Karpas-422 (cell line): ENCODE data around the gene LIPT2. TPM values are rescaled to one million over a fixed set of nuclear protein-coding genes. Genes with fewer than 3 reads are reported as not detected.
"Not testable (repeated sequence)": the region's sequence is repeated elsewhere in the genome, so short reads cannot be mapped to it uniquely, and the experiment has no call there.

ENCODE experiments used
- DNase-seq: peaks from one replicate; pipeline ENCODE4 v3.0.0-alpha.2; 2015
- H2AFZ ChIP-seq: fragments of 200-600 bp; sonication (generic); 2 replicates; pipeline ENCODE4 v1.6.1; 2014; ENCODE audit warnings: antibody characterized with exemption, low read length, mixed read lengths
- H3K27ac ChIP-seq: fragments of 200-600 bp; sonication (generic); 2 replicates; pipeline ENCODE4 v1.5.1; 2014; ENCODE audit warnings: mild to moderate bottlenecking, low read length, moderate library complexity
- H3K27me3 ChIP-seq: fragments of 200-600 bp; sonication (generic); 2 replicates; pipeline ENCODE4 v1.6.1; 2014; ENCODE audit warnings: low read length, mixed read lengths
- H3K36me3 ChIP-seq: fragments of 200-600 bp; sonication (generic); 2 replicates; pipeline ENCODE4 v1.6.1; 2014; ENCODE audit warnings: low read length, mixed read lengths; ENCODE audit not compliant: insufficient read depth
- H3K4me1 ChIP-seq: fragments of 200-600 bp; sonication (generic); 2 replicates; pipeline ENCODE4 v1.6.1; 2014; ENCODE audit warnings: mild to moderate bottlenecking, low read length, mixed read lengths
- H3K4me2 ChIP-seq: fragments of 200-600 bp; sonication (generic); 2 replicates; pipeline ENCODE4 v1.6.1; 2014; ENCODE audit warnings: low read length, low read depth, mild to moderate bottlenecking; ENCODE audit not compliant: poor library complexity, severe bottlenecking
- H3K4me3 ChIP-seq: fragments of 200-600 bp; sonication (generic); 2 replicates; pipeline ENCODE4 v1.5.1; 2014; ENCODE audit warnings: mild to moderate bottlenecking, antibody characterized with exemption, low read length, mixed read lengths
- H3K79me2 ChIP-seq: fragments of 200-600 bp; sonication (generic); 2 replicates; pipeline ENCODE4 v1.6.1; 2014; ENCODE audit warnings: mild to moderate bottlenecking, low read length, mixed read lengths
- H3K9ac ChIP-seq: fragments of 200-600 bp; sonication (generic); 2 replicates; pipeline ENCODE4 v1.6.0; 2014; ENCODE audit warnings: low read length
- H3K9me2 ChIP-seq: fragments of 200-600 bp; sonication (generic), shearing (Covaris generic); replicated peaks from 2 replicates; pipeline ENCODE4 v1.6.0; 2014; ENCODE audit warnings: mild to moderate bottlenecking, low read length, moderate library complexity; ENCODE audit not compliant: insufficient read depth
- H3K9me3 ChIP-seq: fragments of 300-700, 200-600 bp; sonication (generic); 2 replicates; pipeline ENCODE4 v1.6.1; 2014; ENCODE audit warnings: low read length, mixed read lengths
- H4K20me1 ChIP-seq: fragments of 200-600 bp; sonication (generic); 2 replicates; pipeline ENCODE4 v1.6.1; 2014; ENCODE audit warnings: mild to moderate bottlenecking, antibody characterized with exemption, low read length, low read depth; ENCODE audit not compliant: insufficient read depth
- total RNA-seq: library from RNA; depleted of rRNA; stranded (reverse); fragments of >200 nt; shearing (Covaris generic); gene quantifications from 2 replicates; pipeline ENCODE4 v1.2.3, GENCODE V29; 2014; ENCODE audit warnings: low replicate concordance

Gene LIPT2
- total RNA-seq, 1 experiment from 2014 or later, result 5.9 TPM

GRCh38 chr11:74517592-74517991 is 24.1 kb upstream of the LIPT2 start:
- not testable (repeated sequence) for H3K4me2 ChIP-seq, H3K27ac ChIP-seq, H3K9me2 ChIP-seq, H4K20me1 ChIP-seq, H3K4me3 ChIP-seq, H3K4me1 ChIP-seq, H3K79me2 ChIP-seq, H3K9me3 ChIP-seq, H3K27me3 ChIP-seq, H3K9ac ChIP-seq, DNase-seq, H2AFZ ChIP-seq, H3K36me3 ChIP-seq

- Histone ChIP-seq H2AFZ (no peak overlapping the region), H3K9ac (no peak overlapping the region), H3K4me3 (no peak overlapping the region), H4K20me1 (no peaks in the 10 kb centered on the region), H3K27ac (no peak overlapping the region), H3K4me1 (no peaks in the 10 kb centered on the region), H3K9me2 (no peaks in the 10 kb centered on the region), H3K4me2 (no peak overlapping the region), H3K36me3 (no peaks in the 10 kb centered on the region), H3K79me2 (no peaks in the 10 kb centered on the region), H3K27me3 (no peaks in the 10 kb centered on the region), H3K9me3 (peaks cover 3% of the 10 kb centered on the region)
- no peak for DNase-seq
Measured at GRCh38 chr11:74507582-74507981, 14.1 kb upstream of the LIPT2 start.

- H3K36me3 ChIP-seq, result no peaks in the 10 kb centered on the region
- H3K4me1 ChIP-seq, result no peaks in the 10 kb centered on the region
- no peak overlapping the region for H3K9ac ChIP-seq
- H3K27ac ChIP-seq, result no peak overlapping the region
- H4K20me1 ChIP-seq, result no peaks in the 10 kb centered on the region
- H3K79me2 ChIP-seq, result no peaks in the 10 kb centered on the region
- no peaks in the 10 kb centered on the region for H3K9me2 ChIP-seq
- H3K9me3 ChIP-seq, result peaks cover 10% of the 10 kb centered on the region
- H3K4me3 ChIP-seq, result no peak overlapping the region
- no peak for DNase-seq
- no peak overlapping the region for H3K4me2 ChIP-seq
- H2AFZ ChIP-seq, result no peak overlapping the region
- 0 out of 2 replicates have a peak, but pooled peaks cover 2% of the 10 kb centered on the region for H3K27me3 ChIP-seq
Measured at GRCh38 chr11:74506823-74507222, 13.3 kb upstream of the LIPT2 start.

- no peaks in the 10 kb centered on the region for H3K79me2 ChIP-seq
- no peaks in the 10 kb centered on the region for H4K20me1 ChIP-seq
- H2AFZ ChIP-seq, result no peak overlapping the region
- no peak overlapping the region for H3K4me2 ChIP-seq
- no peaks in the 10 kb centered on the region for H3K4me1 ChIP-seq
- H3K27me3 ChIP-seq, result 0 out of 2 replicates have a peak, but pooled peaks cover 2% of the 10 kb centered on the region
- peaks cover 10% of the 10 kb centered on the region for H3K9me3 ChIP-seq
- no peak overlapping the region for H3K9ac ChIP-seq
- H3K4me3 ChIP-seq, result no peak overlapping the region
- no peaks in the 10 kb centered on the region for H3K9me2 ChIP-seq
- no peak for DNase-seq
- no peak overlapping the region for H3K27ac ChIP-seq
- H3K36me3 ChIP-seq, result no peaks in the 10 kb centered on the region
Measured at GRCh38 chr11:74505911-74506310, 12.4 kb upstream of the LIPT2 start.

- H3K9ac ChIP-seq, result no peak overlapping the region
Measured at GRCh38 chr11:74504100-74504691, 10.7 kb upstream of the LIPT2 start.

GRCh38 chr11:74494916-74495315 is 1.4 kb upstream of the LIPT2 start:
- Histone ChIP-seq H3K4me3 (no peak overlapping the region), H3K36me3 (0 out of 2 replicates have a peak, but pooled peaks cover 8% of the 10 kb centered on the region), H3K9me3 (no peaks in the 10 kb centered on the region), H4K20me1 (no peaks in the 10 kb centered on the region), H3K9ac (no peak overlapping the region), H3K79me2 (0 out of 2 replicates have a peak, but pooled peaks cover 4% of the 10 kb centered on the region), H3K4me2 (no peak overlapping the region), H3K27ac (no peak overlapping the region), H3K4me1 (peaks cover 17% of the 10 kb centered on the region), H3K9me2 (no peaks in the 10 kb centered on the region), H3K27me3 (no peaks in the 10 kb centered on the region), H2AFZ (no peak overlapping the region)
- DNase-seq, result no peak

More at GRCh38 chr11:74504100-74504691, 10.7 kb upstream of the LIPT2 start:
- H2AFZ ChIP-seq, result no peak overlapping the region
- H4K20me1 ChIP-seq, result no peaks in the 10 kb centered on the region
- no peaks in the 10 kb centered on the region for H3K79me2 ChIP-seq
- H3K27ac ChIP-seq, result no peak overlapping the region
- H3K4me2 ChIP-seq, result no peak overlapping the region
- no peaks in the 10 kb centered on the region for H3K9me2 ChIP-seq
- DNase-seq, result no peak
- 0 out of 2 replicates have a peak, but pooled peaks cover 2% of the 10 kb centered on the region for H3K27me3 ChIP-seq
- no peaks in the 10 kb centered on the region for H3K4me1 ChIP-seq
- no peaks in the 10 kb centered on the region for H3K36me3 ChIP-seq
- H3K9me3 ChIP-seq, result peaks cover 10% of the 10 kb centered on the region
- no peak overlapping the region for H3K4me3 ChIP-seq

GRCh38 chr11:74493791-74494630 is 487 bp upstream of the LIPT2 start:
- no peaks in the 10 kb centered on the region for H3K27me3 ChIP-seq
- H3K4me3 ChIP-seq, result peak overlapping the region; percentile 86
- H4K20me1 ChIP-seq, result no peaks in the 10 kb centered on the region
- 0 out of 2 replicates have a peak, but pooled peaks cover 8% of the 10 kb centered on the region for H3K36me3 ChIP-seq
- peak overlapping the region; percentile 77; the same call in 1 of the 2 replicates for H2AFZ ChIP-seq
- H3K9me2 ChIP-seq, result no peaks in the 10 kb centered on the region
- H3K4me1 ChIP-seq, result peaks cover 17% of the 10 kb centered on the region
- H3K79me2 ChIP-seq, result 0 out of 2 replicates have a peak, but pooled peaks cover 4% of the 10 kb centered on the region
- no peak overlapping the region for H3K27ac ChIP-seq
- DNase-seq, result no peak
- peak overlapping the region; percentile 81 for H3K4me2 ChIP-seq
- H3K9ac ChIP-seq, result peak overlapping the region; percentile 98
- no peaks in the 10 kb centered on the region for H3K9me3 ChIP-seq

GRCh38 chr11:74492084-74492483 is 1.4 kb downstream of the LIPT2 start:
- 0 out of 2 replicates have a peak, but pooled peaks cover 4% of the 10 kb centered on the region for H3K79me2 ChIP-seq
- DNase-seq, result no peak
- H2AFZ ChIP-seq, result no peak overlapping the region
- no peaks in the 10 kb centered on the region for H3K9me3 ChIP-seq
- 0 out of 2 replicates have a peak, but pooled peaks cover 8% of the 10 kb centered on the region for H3K36me3 ChIP-seq
- H3K4me2 ChIP-seq, result peak overlapping the region; percentile 81
- peak overlapping the region; percentile 62 for H3K9ac ChIP-seq
- H3K4me1 ChIP-seq, result peaks cover 17% of the 10 kb centered on the region
- H3K27ac ChIP-seq, result peak overlapping the region; percentile 59
- peak overlapping the region; percentile 86 for H3K4me3 ChIP-seq
- no peaks in the 10 kb centered on the region for H4K20me1 ChIP-seq
- H3K27me3 ChIP-seq, result no peaks in the 10 kb centered on the region
- H3K9me2 ChIP-seq, result no peaks in the 10 kb centered on the region
